HepG2 (cell line): ENCODE measurements around the gene HSPA1B. TPM values are rescaled to one million over a fixed set of nuclear protein-coding genes. Genes with fewer than 3 reads are reported as not detected.

ENCODE experiments used
- ELK4 ChIP-seq: sonication (generic); formaldehyde crosslinking; IDR thresholded peaks from 2 replicates; pipeline ENCODE4 v1.9.0; 2021; ENCODE audit warnings: missing genetic modification reagents, borderline replicate concordance
- FOXC1 ChIP-seq: sonication (generic); formaldehyde crosslinking; IDR thresholded peaks from 2 replicates; pipeline ENCODE4 v1.8.0; 2022; ENCODE audit warnings: mild to moderate bottlenecking, missing genetic modification reagents, borderline replicate concordance
- FOXJ3 ChIP-seq: sonication (generic); formaldehyde crosslinking; IDR thresholded peaks from 2 replicates; pipeline ENCODE4 v1.4.0; 2020; ENCODE audit warnings: missing genetic modification reagents, mild to moderate bottlenecking, borderline replicate concordance
- HINFP ChIP-seq: sonication (generic); formaldehyde crosslinking; IDR thresholded peaks from 2 replicates; pipeline ENCODE4 v1.4.0; 2020; ENCODE audit warnings: low read depth, mild to moderate bottlenecking, missing genetic modification reagents
- KIAA2018 ChIP-seq: sonication (generic); formaldehyde crosslinking; IDR thresholded peaks from 2 replicates; pipeline ENCODE4 v1.5.0; 2020; ENCODE audit warnings: mild to moderate bottlenecking, missing genetic modification reagents, borderline replicate concordance
- MAFK ChIP-seq, 2 experiments: IDR thresholded peaks in 1 of 2; conservative IDR thresholded peaks in 1 of 2; 2 replicates each; pipeline ENCODE4 v1.6.1; 2011; ENCODE audit warnings: improper control_type of control experiment in 2 of 2, low read length in 2 of 2
- MYNN ChIP-seq: sonication (generic); formaldehyde crosslinking; IDR thresholded peaks from 2 replicates; pipeline ENCODE4 v1.4.0; 2020; ENCODE audit warnings: mild to moderate bottlenecking, low read depth, missing genetic modification reagents
- U2AF1 ChIP-seq: fragments of 200-400 bp; formaldehyde crosslinking; optimal IDR thresholded peaks from 2 replicates; pipeline ENCODE3; 2017; ENCODE audit warnings: mild to moderate bottlenecking, low read depth, low read length
- ZFYVE20 ChIP-seq: sonication (generic); formaldehyde crosslinking; IDR thresholded peaks from 2 replicates; pipeline ENCODE4 v1.8.0; 2023; ENCODE audit warnings: low read depth, mild to moderate bottlenecking, moderate library complexity, missing genetic modification reagents, borderline replicate concordance
- ZNF136 ChIP-seq: sonication (generic); formaldehyde crosslinking; IDR thresholded peaks from 2 replicates; pipeline ENCODE4 v1.8.1; 2022; ENCODE audit warnings: low read depth, mild to moderate bottlenecking, moderate library complexity, missing genetic modification reagents
- ZNF770 ChIP-seq: sonication (generic); formaldehyde crosslinking; IDR thresholded peaks from 2 replicates; pipeline ENCODE4 v1.5.0; 2020; ENCODE audit warnings: mild to moderate bottlenecking, missing genetic modification reagents
- ZNF776 ChIP-seq: sonication (generic); formaldehyde crosslinking; IDR thresholded peaks from 2 replicates; pipeline ENCODE4 v1.4.0; 2020; ENCODE audit warnings: mild to moderate bottlenecking, missing genetic modification reagents
- ZNF883 ChIP-seq: sonication (generic); formaldehyde crosslinking; IDR thresholded peaks from 2 replicates; pipeline ENCODE4 v1.5.1; 2020; ENCODE audit warnings: mild to moderate bottlenecking, missing genetic modification reagents; ENCODE audit errors: not compliant biosample characterization
- polyA plus RNA-seq, 8 experiments: library from polyadenylated mRNA; depleted of rRNA in 3 of 8; stranded (reverse) in 7 of 8; unstranded in 1 of 8; fragments of >200 nt; fragmentation: Illumina TruSeq in 4 of 8; extraction: Trizol in 4 of 8; gene quantifications; 2 replicates each; pipeline versions ENCODE4 v1.2.1 to v1.2.3, GENCODE V29; 2011 to 2016; ENCODE audit warnings: low read depth in 4 of 8, missing spikeins in 1 of 8, mixed read lengths in 1 of 8; ENCODE audit not compliant: insufficient read depth in 1 of 8
- total RNA-seq, 5 experiments: library from RNA; depleted of rRNA; stranded (reverse); fragments of >200 nt; fragmentation: Illumina TruSeq; extraction: Trizol; gene quantifications; 2 replicates each; pipeline ENCODE4 v1.2.3, GENCODE V29; 2016; ENCODE audit warnings: low read depth in 1 of 5

HSPA1B gene
- total and polyA plus RNA-seq, 2 of the 13 experiments (the other 11 are each of a cell fraction or from before 2014, with no cell fraction given) = 26.0 to 186 TPM

- TF ChIP-seq ZNF776 (CRISPR knock-in tag) (no peak; the same call in 1 of the 2 replicates), FOXC1 (peak; percentile 61; the same call in 1 of the 2 replicates), KIAA2018 (peak; percentile 54; the same call in 1 of the 2 replicates), MYNN (CRISPR knock-in tag) (no peak), MAFK (conservative IDR thresholded peaks at IDR 0.05 in 1 of 2, IDR thresholded peaks at IDR 0.05 in 1 of 2; ENCODE audit: low read length in 2 of 2) (no peak), ELK4 (CRISPR knock-in tag) (no peak), ZNF883 (peak; percentile 96), ZFYVE20 (0 out of 2 replicates have a peak, but pooled peaks have one; percentile 42), ZNF770 (CRISPR knock-in tag) (peak; percentile 58; the same call in 1 of the 2 replicates), HINFP (CRISPR knock-in tag) (peak; percentile 99), ZNF136 (CRISPR knock-in tag) (peak; percentile 89; the same call in 1 of the 2 replicates), U2AF1 (no peak), FOXJ3 (CRISPR knock-in tag) (no peak)
Measured at GRCh38 chr6:31806470-31807272, 20.9 kb upstream of the HSPA1B start, which contains the start of gene LSM2 (continued).
